NOMO-1 treated with DMSO at 0.1 percent for 48 hours (cell line): ENCODE measurements around the gene ATXN1.
"Not testable (repeated sequence)": the region's sequence is repeated elsewhere in the genome, so short reads cannot be mapped to it uniquely, and the experiment has no call there.

Experiments used
- DNase-seq: peaks from one replicate; lab custom pipeline; 2025; ENCODE audit not compliant: unreplicated experiment; lab: John Stamatoyannopoulos, UW

The ATXN1 gene

DNA sequence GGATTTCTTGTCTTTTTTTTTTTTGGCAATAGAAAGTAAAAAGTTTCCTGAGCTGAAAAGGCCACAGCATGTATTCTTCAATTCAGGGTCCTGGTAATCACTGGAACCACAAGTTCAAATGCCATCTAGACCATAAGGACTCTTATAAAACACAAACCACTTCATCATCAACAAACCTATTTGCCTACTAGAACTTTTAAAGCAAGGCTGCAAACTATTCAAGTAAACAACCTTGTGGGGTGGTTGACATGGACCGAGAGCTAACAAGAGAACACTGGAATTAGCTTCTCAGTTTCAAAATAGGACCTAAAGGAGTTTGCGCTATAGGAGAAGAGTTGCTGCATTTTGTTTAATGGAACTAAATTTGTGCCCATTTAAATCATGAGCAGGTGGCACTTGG, 215.9 kb downstream of the ATXN1 start:
- no peak for DNase-seq

DNA sequence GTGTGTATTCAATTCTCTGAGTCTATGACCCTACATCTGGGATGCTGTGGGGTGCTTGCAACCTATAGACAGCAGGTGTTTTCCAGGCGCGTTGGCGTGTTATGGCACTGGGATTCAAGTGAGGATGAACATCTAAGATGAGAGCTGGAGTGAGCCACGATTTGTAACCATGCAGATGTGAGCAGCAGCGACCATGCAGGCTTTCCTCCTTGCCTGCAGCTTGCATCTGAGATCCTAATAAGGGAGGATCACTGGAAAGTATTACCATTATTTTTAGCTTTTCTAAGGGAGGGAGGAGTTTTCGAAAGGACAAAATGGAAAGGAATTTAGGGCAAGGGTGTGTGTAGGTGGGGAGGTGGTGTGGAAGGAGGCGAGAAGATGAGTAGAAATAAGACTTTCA, 216.7 kb downstream of the ATXN1 start:
- DNase-seq: no peak

DNA sequence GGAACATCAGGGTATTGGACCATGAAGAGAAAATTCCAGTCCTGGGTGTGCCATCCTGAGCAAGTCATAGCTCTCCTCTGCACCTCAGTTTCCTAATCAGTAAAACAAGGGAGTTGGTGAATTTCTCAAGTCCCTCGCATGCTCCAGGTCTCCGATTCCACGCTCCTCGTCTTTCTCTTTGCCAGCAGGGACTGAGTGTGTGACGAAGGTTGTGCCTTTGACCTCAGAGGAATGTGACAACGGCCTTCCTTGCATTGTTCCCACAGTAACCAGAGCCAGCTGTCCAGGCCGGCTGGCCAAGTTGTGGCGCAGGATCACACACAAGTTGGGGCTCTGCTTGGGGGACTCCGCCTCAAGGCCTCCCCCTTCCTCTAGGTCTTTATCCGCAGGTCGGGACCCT, 217.3 kb downstream of the ATXN1 start:
- DNase-seq: no peak

DNA sequence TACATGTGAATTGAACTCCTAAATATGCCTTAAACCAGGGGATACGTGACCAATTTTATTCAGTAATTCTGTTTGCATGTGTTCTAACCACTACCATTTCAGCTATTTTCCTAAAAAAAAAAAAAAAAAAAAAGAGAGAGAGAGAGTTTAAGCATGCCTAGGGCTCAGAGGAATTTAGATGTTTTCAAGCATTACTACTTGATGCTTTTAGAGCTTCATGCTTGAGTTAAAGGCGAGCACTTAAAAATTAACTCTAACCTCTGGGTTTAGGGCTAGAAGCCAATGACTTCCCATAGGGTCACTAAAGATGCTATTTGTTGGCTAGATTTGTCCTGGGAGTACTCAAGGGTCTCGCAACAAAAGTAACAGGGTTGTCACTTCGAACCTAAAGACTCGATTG, 217.7 kb downstream of the ATXN1 start:
- no peak for DNase-seq

DNA sequence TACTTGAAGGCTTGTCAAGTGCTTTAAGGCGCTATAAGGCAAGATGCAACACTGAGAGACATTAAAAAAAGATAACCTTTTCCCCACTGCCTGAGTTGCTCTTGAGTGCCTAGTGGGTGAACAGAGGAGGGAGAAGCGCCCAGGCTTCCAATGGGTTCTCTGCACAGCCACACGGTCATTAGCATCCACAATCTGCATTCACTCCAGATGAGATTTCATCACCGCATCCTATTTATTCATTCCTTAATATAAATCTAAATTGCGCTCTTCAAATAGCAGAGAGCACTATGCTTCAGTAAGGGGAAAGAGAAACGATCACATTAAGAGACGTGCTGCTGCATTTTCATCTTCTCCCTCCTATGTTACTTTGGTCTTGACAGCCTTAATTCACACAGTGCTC, 219.2 kb downstream of the ATXN1 start:
- no peak for DNase-seq

DNA sequence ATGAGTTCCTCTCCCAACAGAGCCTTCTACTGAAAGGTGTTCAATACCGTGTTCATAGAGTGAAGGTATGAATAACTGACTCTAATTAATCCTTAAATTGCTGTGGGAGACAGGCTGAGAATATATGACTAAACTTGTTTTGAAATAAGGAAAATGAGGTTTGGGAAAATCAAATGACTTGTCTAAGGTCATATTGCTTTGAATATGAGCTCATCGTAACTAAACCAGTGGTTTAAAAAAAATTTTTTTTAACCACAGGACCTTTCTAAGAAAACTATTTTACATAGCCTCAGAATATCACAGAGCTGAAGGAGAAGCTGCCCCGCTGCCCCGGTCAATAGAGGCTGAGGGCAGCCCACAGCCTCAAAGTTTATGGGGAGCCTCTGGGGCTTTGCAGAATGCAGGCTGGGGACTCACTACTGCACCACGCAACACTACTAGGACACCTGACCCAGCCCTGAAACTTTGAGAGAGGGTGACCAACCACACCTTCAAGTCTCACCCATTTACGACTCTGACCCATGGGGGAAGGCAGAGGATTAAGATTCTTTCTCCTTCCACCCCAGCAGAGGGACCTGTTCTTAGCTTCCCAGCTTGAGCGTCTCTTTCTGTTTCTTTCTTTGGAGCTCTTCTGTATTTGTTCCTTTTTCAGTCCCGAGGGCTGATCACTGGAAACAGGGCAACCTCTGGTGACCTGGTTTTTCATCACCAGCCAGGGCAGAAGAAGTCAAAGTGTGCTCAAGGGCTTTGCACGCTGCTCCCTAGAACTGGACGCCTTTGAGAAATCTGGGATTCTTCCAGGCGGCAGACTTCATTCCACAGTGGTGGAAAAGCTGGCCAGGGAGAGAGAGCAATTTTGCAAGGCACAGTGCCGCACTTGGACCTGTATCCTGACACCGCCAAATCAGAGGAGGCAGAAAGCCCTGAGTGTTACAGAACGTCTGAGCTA, 220.2 kb downstream of the ATXN1 start:
- DNase-seq: no peak

DNA sequence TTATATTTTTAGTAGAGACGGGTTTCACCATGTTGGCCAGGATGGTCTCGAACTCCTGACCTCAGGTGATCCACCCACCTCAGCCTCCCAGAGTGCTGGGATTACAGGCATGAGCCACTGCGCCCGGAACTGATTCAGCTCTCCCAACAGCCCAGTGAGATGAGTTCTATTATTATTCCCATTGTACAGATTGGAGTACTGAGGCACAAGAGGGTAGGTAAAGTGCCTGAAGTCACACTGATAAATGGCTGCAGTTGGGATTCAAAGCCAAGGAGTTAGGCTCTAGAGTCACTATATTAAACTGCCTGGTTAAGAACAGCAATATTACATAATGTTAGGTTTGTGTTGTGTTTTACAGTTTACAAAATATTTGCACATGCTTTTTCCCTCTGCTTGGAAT, 220.9 kb downstream of the ATXN1 start:
- not testable (repeated sequence) for DNase-seq

DNA sequence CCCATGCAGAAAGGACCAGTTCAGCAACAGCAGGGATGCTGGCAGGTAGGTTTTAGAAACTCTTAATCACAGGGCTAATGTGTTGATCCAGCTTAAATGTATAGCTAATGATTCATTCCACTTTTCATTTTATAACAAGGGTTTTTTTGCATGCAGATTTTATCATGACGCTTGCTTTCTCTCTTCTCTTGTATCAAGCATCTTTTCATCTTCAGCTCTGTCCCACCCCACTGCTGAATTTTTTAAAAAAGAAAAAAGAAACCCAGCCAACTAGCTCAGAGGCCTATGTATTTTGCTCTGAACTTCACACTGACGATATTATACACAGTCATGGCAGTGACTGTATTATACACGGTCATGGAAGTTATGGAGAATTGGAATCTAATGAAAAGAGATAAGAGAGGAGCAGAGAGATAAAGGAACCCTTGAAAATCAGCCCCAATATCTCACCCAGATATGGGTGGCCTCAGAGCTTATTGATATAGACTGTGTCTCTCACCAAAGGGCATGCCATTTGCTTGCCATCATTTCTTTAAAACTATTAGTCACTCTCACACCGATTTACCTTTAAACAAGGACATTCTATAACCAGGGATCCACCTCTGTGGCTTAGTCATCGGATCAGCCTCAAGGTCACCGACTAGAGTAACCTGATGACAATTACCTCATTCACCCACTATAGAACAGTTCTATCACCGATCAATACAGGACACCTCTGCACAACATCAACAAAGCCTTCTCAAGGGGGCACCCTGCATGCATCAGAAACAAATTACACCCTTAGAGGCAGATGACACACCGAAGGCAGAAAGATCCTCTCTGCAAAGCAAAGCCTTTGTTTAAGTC, 222.0 kb downstream of the ATXN1 start:
- DNase-seq: no peak

DNA sequence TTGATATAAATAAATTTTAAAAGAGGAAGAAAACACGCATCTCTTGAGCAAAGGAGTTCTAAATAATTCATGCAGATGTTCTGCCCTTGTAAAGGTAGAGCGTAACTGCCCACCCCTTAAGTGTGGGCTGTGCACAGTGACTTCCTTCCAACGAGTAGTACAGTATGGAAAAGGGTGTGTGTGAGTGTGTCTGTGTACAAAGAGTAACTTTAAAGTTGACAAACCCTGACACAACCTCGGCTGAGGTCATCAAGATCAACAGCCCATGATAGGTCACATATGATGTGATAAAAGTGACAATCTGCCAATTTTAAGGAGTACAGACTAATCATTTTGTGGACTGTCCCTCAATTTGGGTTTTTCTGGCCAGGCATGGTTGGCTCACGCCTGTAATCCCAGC, 225.7 kb downstream of the ATXN1 start:
- DNase-seq: no peak

DNA sequence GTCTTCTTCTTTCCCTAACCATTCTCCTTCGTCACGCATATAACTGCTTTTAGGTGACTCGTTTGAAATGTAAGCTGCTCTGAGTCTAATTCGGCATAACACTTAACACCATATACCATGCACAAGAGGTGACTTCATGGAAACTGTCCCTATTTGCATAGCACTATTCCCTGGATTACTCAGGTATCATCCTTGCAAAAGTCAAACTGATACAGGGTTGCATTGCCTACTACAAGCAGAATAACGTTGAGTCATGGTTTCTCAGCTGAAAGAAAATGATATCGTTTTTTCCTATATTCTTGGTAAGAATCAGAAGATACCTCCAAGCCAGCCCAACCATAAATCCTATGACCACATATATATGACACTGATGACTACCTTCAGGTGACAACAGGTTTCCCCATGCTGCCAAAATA, 227.5 kb downstream of the ATXN1 start:
- no peak for DNase-seq

DNA sequence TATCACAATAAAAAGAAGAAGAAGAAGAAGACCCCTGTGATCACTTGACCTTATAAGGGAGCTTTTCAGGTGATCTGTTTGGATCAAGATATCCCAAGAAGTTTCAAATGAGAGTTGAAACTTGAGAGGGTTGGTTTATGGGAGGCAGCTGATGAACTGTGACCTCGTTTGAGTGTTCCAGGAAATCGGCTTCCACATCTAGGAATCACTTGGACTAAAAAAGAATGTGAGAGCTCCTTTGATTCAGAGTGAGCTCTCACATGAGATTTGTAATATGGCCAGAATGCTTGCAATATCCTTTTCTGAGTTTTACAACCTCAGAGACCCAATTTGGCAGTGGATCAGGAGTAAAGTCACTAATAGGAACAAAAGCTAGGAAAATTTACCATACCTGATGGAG, 228.1 kb downstream of the ATXN1 start:
- DNase-seq: no peak

DNA sequence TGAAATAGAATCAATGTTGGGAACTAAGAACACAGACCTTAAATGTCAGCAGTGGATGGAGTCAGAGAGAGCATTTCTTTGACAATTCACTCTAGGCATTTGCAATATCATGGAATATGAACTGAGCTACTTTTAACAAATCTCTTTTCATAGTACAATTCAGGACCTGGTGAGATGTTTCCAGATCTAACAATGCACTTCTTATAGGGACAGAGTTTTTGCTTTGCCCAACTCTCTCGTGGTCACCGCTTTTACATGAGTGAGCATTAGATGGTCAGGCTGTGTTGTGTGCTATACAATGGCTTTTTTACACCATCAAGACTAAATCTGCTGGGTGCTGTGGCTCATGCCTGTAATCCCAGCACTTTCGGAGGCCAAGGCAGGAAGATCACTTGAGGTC, 233.6 kb downstream of the ATXN1 start:
- DNase-seq: no peak

DNA sequence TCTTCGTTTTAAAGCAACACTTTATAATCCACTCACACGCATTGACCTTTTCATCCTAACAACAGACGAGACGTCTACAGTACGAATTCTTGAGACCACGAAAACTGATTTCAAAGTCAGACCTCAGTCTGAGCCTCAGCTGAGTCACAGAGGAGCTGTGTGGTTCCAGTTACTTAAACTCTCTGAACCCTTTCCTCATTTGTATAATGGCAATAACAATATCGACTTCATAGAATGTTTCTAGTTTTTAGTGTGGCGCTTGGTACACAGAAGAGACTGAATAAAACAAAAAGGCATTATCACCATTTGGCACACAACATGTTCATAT, 236.9 kb downstream of the ATXN1 start:
- no peak for DNase-seq

DNA sequence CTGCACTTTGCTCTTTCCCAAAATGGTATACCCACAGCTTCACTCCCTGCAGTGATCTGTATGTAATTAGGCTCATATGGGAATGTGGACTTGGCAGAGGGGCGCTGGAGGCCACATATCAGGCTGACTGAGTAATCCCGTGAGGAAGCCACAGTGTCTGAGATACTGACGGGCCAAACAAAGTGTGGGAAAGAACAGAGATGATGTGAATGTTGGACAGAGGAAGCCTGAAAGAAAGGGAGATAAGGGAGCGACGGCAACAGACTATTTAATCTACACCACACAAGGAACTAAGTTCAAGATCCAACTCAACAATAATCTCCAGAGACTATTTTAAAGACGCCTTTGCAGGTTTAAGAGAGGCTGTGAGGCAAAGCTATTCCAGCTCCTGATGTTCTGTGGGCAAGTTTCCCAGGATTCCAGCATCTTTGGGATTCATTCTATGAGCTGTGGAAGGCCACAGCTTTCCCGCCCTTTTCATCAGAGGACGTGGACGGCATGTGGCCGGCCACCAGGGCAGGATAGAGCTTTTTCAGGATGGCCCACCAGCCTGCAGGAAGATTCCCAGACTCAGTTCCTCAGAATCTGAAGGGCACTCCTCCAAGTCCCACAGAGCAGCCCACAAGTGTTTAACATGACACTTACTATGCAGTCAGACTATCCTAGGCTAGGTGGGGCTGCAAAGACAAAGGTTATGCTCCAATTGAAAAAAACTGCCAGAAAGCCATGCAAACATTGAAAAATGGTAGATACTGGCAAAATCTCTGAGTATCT, 237.5 kb downstream of the ATXN1 start:
- DNase-seq: no peak

DNA sequence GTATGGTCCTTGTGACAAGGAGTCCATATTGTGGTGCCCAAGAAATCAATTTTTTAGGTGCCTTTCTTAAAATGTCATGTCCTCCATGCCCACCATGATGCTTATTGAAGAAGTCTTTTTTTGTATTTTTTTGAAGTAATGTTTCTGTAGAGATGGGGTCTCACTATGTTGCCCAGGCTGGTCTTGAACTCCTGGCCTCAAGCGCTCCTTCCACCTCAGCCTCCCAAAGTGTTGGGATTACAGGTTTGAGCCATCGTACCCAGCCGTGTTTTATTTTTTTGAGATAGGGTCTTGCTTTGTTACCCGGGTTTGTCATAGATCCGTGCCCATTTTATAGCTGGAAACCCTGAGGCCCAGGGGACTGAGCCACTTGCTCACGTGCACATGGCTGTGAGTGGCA, 238.3 kb downstream of the ATXN1 start:
- DNase-seq: no peak

DNA sequence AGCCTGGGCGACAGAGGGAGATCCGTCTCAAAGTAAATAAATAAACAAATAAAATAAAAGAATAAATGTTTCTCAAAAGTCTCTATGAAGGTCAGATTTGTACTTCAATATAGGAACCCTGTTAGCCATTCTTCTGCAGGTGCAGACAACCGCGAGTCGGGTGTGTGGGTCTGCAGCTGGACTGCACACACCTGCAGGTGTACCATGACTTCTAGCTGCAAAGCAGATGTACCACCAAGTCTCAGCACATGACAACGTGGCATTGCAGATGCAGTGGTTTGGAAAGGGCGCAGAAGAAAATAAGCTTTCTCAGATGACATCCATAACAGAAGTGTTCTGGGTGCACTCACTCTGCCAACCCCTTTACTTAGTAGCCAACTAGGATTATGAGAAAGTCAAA, 239.7 kb downstream of the ATXN1 start:
- DNase-seq: no peak

DNA sequence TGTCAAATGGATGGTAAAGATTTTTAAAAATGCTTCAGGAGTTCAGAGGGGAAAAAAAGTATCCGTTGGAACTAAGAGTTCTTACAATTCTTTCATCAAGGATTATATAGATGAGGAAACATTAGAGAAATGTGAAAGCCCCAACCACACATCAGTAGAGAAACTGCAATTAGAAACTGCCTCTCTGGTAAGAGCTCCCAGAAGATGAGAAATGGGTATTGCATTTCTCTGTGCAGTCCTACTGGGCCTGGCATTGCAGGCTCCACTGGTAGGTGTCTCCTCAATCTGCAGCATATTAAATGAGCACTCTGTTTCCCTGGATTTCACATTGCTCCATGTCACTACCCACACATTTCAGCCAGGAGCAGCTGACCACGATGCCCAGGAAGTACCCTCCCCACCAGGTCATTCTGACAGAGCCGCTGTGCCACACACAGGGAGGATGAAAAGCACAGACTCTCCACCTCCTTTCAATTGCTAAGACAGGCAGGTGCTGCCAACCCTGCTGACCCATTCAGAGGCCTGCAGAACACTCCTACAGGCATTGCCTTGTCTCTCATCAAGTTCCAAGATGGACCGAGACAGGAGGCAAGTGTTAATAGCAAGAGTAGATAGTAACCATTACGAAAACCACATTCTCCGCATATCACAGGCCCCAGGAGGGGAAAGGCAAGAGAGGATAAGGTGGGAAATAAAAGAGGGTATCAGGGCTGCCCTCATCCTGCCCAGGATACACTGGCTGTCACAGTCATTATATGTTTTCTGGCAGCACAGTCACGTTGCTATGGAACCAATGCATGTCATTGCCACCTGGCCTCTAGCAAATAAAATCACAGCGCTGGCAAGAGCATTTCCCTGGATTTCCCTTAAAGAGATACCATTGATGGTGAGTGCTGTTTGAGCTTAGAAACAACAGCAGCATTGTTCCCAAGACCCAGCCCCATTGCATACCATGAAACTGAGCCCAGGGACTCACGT, 241.7 kb downstream of the ATXN1 start:
- DNase-seq: no peak

DNA sequence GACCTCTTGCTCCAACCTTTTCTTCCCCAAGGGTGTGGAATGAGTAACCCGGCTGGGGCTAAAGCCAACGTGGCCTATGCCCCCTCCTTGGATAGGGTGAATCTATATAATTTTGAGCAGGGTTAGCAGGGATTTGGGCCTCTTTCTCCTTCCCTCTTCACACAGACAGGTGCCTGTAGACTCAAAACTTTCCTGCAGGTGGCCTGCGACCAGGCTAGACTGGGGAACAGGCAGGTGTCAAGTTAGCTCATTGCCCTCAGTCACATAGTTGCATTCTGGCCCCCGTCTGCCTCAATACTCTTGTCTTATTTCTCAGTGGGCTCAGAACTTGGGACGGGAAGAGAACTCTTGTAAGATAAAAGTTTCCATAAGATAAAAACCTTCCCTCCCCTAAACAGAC, 243.0 kb downstream of the ATXN1 start:
- no peak for DNase-seq

DNA sequence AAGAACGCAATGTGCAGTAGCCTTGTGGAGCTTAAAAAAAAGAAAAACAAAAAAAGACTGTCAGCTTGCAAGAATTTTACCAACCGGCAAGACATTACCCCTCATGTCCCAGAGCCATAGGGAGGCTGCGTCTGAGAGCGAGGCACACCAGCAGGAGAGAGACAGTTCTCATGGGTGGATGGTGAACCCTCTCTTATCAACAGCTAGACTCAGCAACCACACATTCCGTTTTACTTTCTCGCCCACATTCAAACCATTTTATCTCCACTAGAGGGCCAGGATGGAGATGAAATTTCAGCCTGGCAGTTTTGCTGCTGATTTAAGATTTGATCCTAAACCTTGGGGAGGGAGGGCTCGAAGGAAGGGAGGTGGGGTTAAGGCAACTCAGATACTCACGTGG, 247.0 kb downstream of the ATXN1 start:
- DNase-seq: peak; percentile 7

DNA sequence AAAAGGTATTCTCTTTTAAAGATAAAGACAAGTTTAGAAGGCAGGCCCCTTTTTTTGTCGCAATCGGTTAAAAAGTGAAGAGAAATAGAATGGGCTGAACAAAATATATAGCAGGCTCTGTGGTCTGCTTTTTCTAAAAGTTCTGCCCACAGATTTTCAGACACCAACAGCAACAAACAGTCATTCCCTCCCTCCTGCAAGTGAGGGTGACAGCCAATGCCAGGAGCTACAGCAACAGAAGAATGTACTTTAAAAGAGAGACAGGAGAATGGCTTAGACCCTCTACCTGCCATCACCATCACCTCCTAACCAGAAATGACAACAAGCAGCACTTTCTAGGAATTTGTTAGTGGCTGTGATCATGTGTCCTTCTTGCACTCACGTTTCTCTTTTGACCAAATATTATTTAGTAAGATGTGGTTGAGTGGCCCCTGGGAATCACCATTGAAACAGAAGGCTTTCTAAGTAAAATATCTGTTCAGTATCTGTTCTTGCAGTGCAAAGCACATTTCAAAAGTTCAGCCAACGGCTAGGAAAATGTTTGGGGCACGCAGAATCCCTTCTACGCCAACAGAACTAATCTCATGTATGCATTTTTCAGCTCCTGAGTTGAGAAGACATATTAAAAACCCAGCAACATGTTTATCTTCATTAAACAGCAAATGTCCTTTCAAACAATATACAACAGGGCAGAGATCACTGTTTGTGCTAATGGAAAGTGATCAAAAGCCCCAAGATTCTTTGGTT, 248.5 kb downstream of the ATXN1 start:
- DNase-seq: no peak
